GM12878 (cell line): Measurements from ENCODE around the gene TMEM151A. TPM values are rescaled to one million over a fixed set of nuclear protein-coding genes. Genes with fewer than 3 reads are reported as not detected.

Experiments
- ATAC-seq: fragments of 200-7000 bp; cut with Tn5 transposase; 3 replicates; pipeline ENCODE4 v1.9.1; 2020; ENCODE audit warnings: mild to moderate bottlenecking, moderate library complexity
- BruUV-seq: library from RNA; stranded (reverse); fragments of 400-500 nt; replicated peaks from 2 replicates; lab custom pipeline; 2021; lab: Mats Ljungman, UMichigan
- CTCF ChIA-PET: fragments of 300-600 bp; sonication (Branson Sonifier 250); formaldehyde crosslinking; extraction: SDS; loops from one replicate; lab custom pipeline; 2021; ENCODE audit warnings: inconsistent platforms; lab: Yijun Ruan, JAX
- POLR2A ChIA-PET: fragments of 350-600 bp; formaldehyde crosslinking; extraction: SDS; loops from one replicate; lab custom pipeline; 2021; ENCODE audit warnings: inconsistent platforms; lab: Charles Lee
- RAD21 ChIA-PET: fragments of 300-600 bp; sonication (Branson Sonifier 250); formaldehyde crosslinking; loops from one replicate; lab custom pipeline; 2023; ENCODE audit warnings: antibody characterized with exemption; ENCODE audit not compliant: unreplicated experiment; lab: Charles Lee
- SMC1A ChIA-PET: fragments of 300-600 bp; sonication (Branson Sonifier 250); formaldehyde crosslinking; loops from one replicate; lab custom pipeline; 2023; ENCODE audit not compliant: unreplicated experiment, uncharacterized antibody; lab: Charles Lee
- DNase-seq: peaks from one replicate; pipeline ENCODE4 v3.0.0-alpha.2; 2011; ENCODE audit warnings: low read depth, low spot score
- FAIRE-seq: peaks from 3 replicates; lab custom pipeline; 2011; peaks lifted over from hg19 to GRCh38; lab: Jason Lieb, UNC
- H2AFZ ChIP-seq: 2 replicates; pipeline ENCODE4 v1.6.0; 2011; ENCODE audit warnings: low read depth, low read length, control low read depth; ENCODE audit not compliant: control insufficient read depth
- H3K27ac ChIP-seq: 2 replicates; pipeline ENCODE4 v1.5.1; 2011; ENCODE audit warnings: control low read depth; ENCODE audit not compliant: control insufficient read depth, insufficient read depth
- H3K27me3 ChIP-seq, 2 experiments: replicated peaks in 1 of 2; 2 replicates each; pipeline versions ENCODE4 v1.6.0 to v1.6.1; 2011; ENCODE audit warnings: low read length in 1 of 2; ENCODE audit not compliant: control insufficient read depth in 2 of 2, insufficient read depth in 2 of 2
- H3K36me3 ChIP-seq, 2 experiments: 2 replicates each; pipeline ENCODE4 v1.5.1; 2011; ENCODE audit warnings: low read length in 1 of 2; ENCODE audit not compliant: control insufficient read depth in 2 of 2, insufficient read depth in 2 of 2
- H3K4me1 ChIP-seq: 2 replicates; pipeline ENCODE4 v1.6.1; 2011; ENCODE audit warnings: mild to moderate bottlenecking, low read length, moderate library complexity, mixed read lengths; ENCODE audit not compliant: control insufficient read depth, insufficient read depth
- H3K4me2 ChIP-seq: 2 replicates; pipeline ENCODE4 v1.6.0; 2011; ENCODE audit warnings: control low read depth; ENCODE audit not compliant: control insufficient read depth, insufficient read depth
- H3K4me3 ChIP-seq: fragments of 200-600 bp; sonication (generic); 2 replicates; pipeline ENCODE4 v1.5.1; 2016
- H3K79me2 ChIP-seq: 2 replicates; pipeline ENCODE4 v1.6.0; 2011; ENCODE audit warnings: low read length; ENCODE audit not compliant: control insufficient read depth, insufficient read depth
- H3K9ac ChIP-seq: 2 replicates; pipeline ENCODE4 v1.8.0; 2011; ENCODE audit warnings: low read length, control low read depth, mixed read lengths; ENCODE audit not compliant: control insufficient read depth, insufficient read depth
- H3K9me3 ChIP-seq: replicated peaks from 3 replicates; pipeline ENCODE4 v1.5.1; 2011; ENCODE audit warnings: mild to moderate bottlenecking, low read length; ENCODE audit not compliant: control insufficient read depth, insufficient read depth
- H4K20me1 ChIP-seq: 2 replicates; pipeline ENCODE4 v1.6.0; 2011; ENCODE audit not compliant: control insufficient read depth, insufficient read depth
- CHD1 ChIP-seq: IDR thresholded peaks from 2 replicates; pipeline ENCODE4 v1.6.1; 2012; ENCODE audit warnings: low read depth, low read length, improper control_type of control experiment
- ESRRA ChIP-seq: IDR thresholded peaks from 2 replicates; pipeline ENCODE4 v1.6.1; 2012; ENCODE audit warnings: mild to moderate bottlenecking, low read length, improper control_type of control experiment
- ETV6 ChIP-seq, 2 experiments: fragments of 450-650 bp in 1 of 2; IDR thresholded peaks in 1 of 2; conservative IDR thresholded peaks in 1 of 2; 2 replicates each; pipeline ENCODE4 v1.6.1; 2014; ENCODE audit warnings: antibody characterized with exemption in 1 of 2, borderline replicate concordance in 1 of 2, low read depth in 1 of 2, mild to moderate bottlenecking in 1 of 2, moderate library complexity in 1 of 2
- EZH2 ChIP-seq: IDR thresholded peaks from 2 replicates; pipeline ENCODE4 v1.6.1; 2012; ENCODE audit warnings: low read depth, mild to moderate bottlenecking, control low read depth, inconsistent platforms, low read length, borderline replicate concordance; ENCODE audit not compliant: control insufficient read depth
- GATAD2B ChIP-seq: fragments of 450-650 bp; conservative IDR thresholded peaks from 2 replicates; pipeline ENCODE4 v1.6.1; 2017; ENCODE audit warnings: low read depth, mild to moderate bottlenecking, moderate library complexity
- HDGF ChIP-seq: fragments of 450-650 bp; IDR thresholded peaks from 2 replicates; pipeline ENCODE4 v1.6.1; 2016; ENCODE audit warnings: antibody characterized with exemption
- MTA2 ChIP-seq: fragments of 450-650 bp; IDR thresholded peaks from 2 replicates; pipeline ENCODE4 v1.6.1; 2016; ENCODE audit warnings: low read depth, mild to moderate bottlenecking, moderate library complexity
- STAT3 ChIP-seq: IDR thresholded peaks from 2 replicates; pipeline ENCODE4 v1.6.1; 2011; ENCODE audit warnings: low read depth, low read length, improper control_type of control experiment
- SUZ12 ChIP-seq: fragments of 200-600 bp; sonication (generic); IDR thresholded peaks from one replicate; pipeline ENCODE4 v1.6.1; 2018; ENCODE audit warnings: antibody characterized with exemption, mild to moderate bottlenecking; ENCODE audit not compliant: unreplicated experiment
- TCF7 ChIP-seq: IDR thresholded peaks from 2 replicates; pipeline ENCODE4 v1.6.1; 2014; ENCODE audit warnings: antibody characterized with exemption, borderline replicate concordance
- WGBS: methylation state at CpG from one replicate; pipeline ENCODE4 v1.1.6; 2016; ENCODE audit warnings: low lambda C conversion rate; ENCODE audit not compliant: insufficient replicate concordance, insufficient coverage; ENCODE audit errors: missing lambda C conversion rate; 5-methylcytosine and 5-hydroxymethylcytosine counted together
- in situ Hi-C: fragments of 300-500 bp; cut with MboI; formaldehyde crosslinking; loops from 9 replicates; pipeline ENCODE4 v1.14.3; 2018; ENCODE audit warnings: mixed read lengths
- intact Hi-C: fragments of 100-400 bp; cut with micrococcal nuclease; formaldehyde crosslinking; loops from one replicate; pipeline ENCODE4 v1.14.2; 2022; ENCODE audit not compliant: unreplicated experiment
- polyA plus RNA-seq, 11 experiments: library from polyadenylated mRNA; depleted of rRNA in 4 of 11; unstranded in 6 of 11; stranded (reverse) in 5 of 11; fragments of >200 nt; fragmentation: Nextera tagmentation in 4 of 11; fragmentation: Illumina TruSeq in 1 of 11; extraction: Ambion mirVana in 4 of 11; extraction: Trizol in 1 of 11; gene quantifications; 1 replicate in 1 of 11; 2 replicates in 10 of 11; pipeline versions ENCODE4 v1.2.1 to v1.2.3, GENCODE V29; 2011 to 2016; ENCODE audit warnings: inconsistent platforms in 2 of 11, missing spikeins in 2 of 11, low read depth in 1 of 11
- total RNA-seq, 4 experiments: library from RNA; depleted of rRNA in 3 of 4; stranded (reverse); fragments of >200 nt in 3 of 4; fragmentation: Illumina TruSeq in 1 of 4; extraction: Trizol in 1 of 4; gene quantifications; 2 replicates each; pipeline versions ENCODE4 v1.2.1 to v1.2.3, GENCODE V29; 2013 to 2021
- TF ChIP-seq, protein P1 (sequence below): fragments of 450-650 bp; IDR thresholded peaks from 2 replicates; pipeline ENCODE4 v1.6.1; 2018; ENCODE audit warnings: borderline replicate concordance, mild to moderate bottlenecking; ENCODE audit not compliant: partially characterized antibody

TMEM151A gene
- total and polyA plus RNA-seq, 10 of the 15 experiments (the other 5 are each of a cell fraction or from before 2014, with no cell fraction given): not detected

DNA sequence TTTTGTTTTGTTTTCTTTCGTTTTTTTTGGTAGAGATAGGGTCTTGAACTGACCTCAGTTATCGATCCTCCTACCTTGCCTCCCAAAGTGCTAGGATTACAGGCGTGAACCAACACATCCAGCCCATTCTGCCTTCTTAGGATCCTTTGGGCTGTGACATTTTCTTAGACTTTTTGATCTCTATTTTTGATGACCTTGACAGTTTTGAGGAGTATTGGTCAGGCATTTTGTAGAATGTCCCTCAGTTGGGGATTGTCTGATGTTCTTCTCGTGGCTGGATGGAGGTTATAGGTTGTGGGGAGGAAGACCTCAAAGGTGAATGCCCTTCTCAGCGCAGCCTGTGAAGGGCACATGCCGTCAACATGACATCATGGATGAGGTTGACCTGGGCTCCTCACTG, 42.8 kb upstream of the TMEM151A start:
- Histone ChIP-seq H3K4me3 (no peak overlapping the region), H4K20me1 (no peaks in the 10 kb centered on the region), H3K27me3 (no peaks in the 10 kb centered on the region), H3K4me1 (no peaks in the 10 kb centered on the region)
- no peak for FAIRE-seq
- no peak for ATAC-seq
- 96% methylated on average over 6 of the region's 6 CpGs for WGBS
- in situ Hi-C loops: no loop called here
- intact Hi-C loops: no loop called here
- CTCF ChIA-PET: no interaction called here
- TF ChIP-seq ETV6 (conservative IDR thresholded peaks at IDR 0.05 in 1 of 2, IDR thresholded peaks at IDR 0.05 in 1 of 2; ENCODE audit: borderline replicate concordance in 1 of 2, low read depth in 1 of 2): no peak
- no peak for TF ChIP-seq SUZ12
- no peak for TF ChIP-seq STAT3
- no peak for TF ChIP-seq ESRRA
- TF ChIP-seq TCF7: no peak
- TF ChIP-seq MTA2: no peak
- no peak for TF ChIP-seq CHD1
- TF ChIP-seq EZH2: no peak
- TF ChIP-seq, protein P1, sequence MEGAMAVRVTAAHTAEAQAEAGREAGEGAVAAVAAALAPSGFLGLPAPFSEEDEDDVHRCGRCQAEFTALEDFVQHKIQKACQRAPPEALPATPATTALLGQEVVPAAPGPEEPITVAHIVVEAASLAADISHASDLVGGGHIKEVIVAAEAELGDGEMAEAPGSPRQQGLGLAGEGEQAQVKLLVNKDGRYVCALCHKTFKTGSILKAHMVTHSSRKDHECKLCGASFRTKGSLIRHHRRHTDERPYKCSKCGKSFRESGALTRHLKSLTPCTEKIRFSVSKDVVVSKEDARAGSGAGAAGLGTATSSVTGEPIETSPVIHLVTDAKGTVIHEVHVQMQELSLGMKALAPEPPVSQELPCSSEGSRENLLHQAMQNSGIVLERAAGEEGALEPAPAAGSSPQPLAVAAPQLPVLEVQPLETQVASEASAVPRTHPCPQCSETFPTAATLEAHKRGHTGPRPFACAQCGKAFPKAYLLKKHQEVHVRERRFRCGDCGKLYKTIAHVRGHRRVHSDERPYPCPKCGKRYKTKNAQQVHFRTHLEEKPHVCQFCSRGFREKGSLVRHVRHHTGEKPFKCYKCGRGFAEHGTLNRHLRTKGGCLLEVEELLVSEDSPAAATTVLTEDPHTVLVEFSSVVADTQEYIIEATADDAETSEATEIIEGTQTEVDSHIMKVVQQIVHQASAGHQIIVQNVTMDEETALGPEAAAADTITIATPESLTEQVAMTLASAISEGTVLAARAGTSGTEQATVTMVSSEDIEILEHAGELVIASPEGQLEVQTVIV: no peak
- no peak for TF ChIP-seq GATAD2B
- TF ChIP-seq HDGF: no peak
- TF ChIP-seq, all 136 proteins: peak for 0
- ChIA-PET RAD21 (no interaction called here), SMC1A (no interaction called here), POLR2A (no interaction called here)
- H2AFZ ChIP-seq: no peak overlapping the region
- H3K79me2 ChIP-seq: no peaks in the 10 kb centered on the region
- H3K27ac ChIP-seq: no peak overlapping the region
- H3K36me3 ChIP-seq: peaks cover 0 to 13% of the 10 kb centered on the region in 2 experiments; a peak in 3 of 4 replicates
- H3K4me2 ChIP-seq: no peak overlapping the region
- no peak for DNase-seq
- BruUV-seq: no TSS peak
- no peaks in the 10 kb centered on the region for H3K9me3 ChIP-seq
- no peak overlapping the region for H3K9ac ChIP-seq
